ENCODE results near the gene PDCD1LG2.
"Not testable (repeated sequence)": the region's sequence is repeated elsewhere in the genome, so short reads cannot be mapped to it uniquely, and the experiment has no call there.

PDCD1LG2 gene

GRCh38 chr9:5510360-5510931 lies at the start of gene PDCD1LG2:
TSS of gene PDCD1LG2 (plus strand) at chr9:5510531. CDS start at chr9:5522547, 12,016 bp downstream.
- no peak for DNase-seq (ENCODE audit: extremely low spot score, insufficient read length, low read depth)
- peak; percentile 96 for FAIRE-seq

- not testable (repeated sequence) for FAIRE-seq; DNase-seq (ENCODE audit: extremely low spot score, insufficient read length, low read depth)
Measured at GRCh38 chr9:5464831-5465330, 45.5 kb upstream of the PDCD1LG2 start.

- DNase-seq (ENCODE audit: extremely low spot score, insufficient read length, low read depth): no peak
- FAIRE-seq: no peak
Measured at GRCh38 chr9:5466005-5466404, 44.3 kb upstream of the PDCD1LG2 start.

GRCh38 chr9:5466766-5467165 lies 43.6 kb upstream of the PDCD1LG2 start:
- FAIRE-seq: peak; percentile 36
- no peak for DNase-seq (ENCODE audit: extremely low spot score, insufficient read length, low read depth)

- no peak for FAIRE-seq
Measured at GRCh38 chr9:5468850-5469249, 41.5 kb upstream of the PDCD1LG2 start.

GRCh38 chr9:5470122-5470521 lies 40.2 kb upstream of the PDCD1LG2 start:
- no peak for DNase-seq (ENCODE audit: extremely low spot score, insufficient read length, low read depth)
- no peak for FAIRE-seq

More at GRCh38 chr9:5468850-5469249, 41.5 kb upstream of the PDCD1LG2 start:
- DNase-seq (ENCODE audit: extremely low spot score, insufficient read length, low read depth): no peak

GRCh38 chr9:5470816-5471215 lies 39.5 kb upstream of the PDCD1LG2 start:
- FAIRE-seq: no peak
- no peak for DNase-seq (ENCODE audit: extremely low spot score, insufficient read length, low read depth)

GRCh38 chr9:5475611-5476010 lies 34.7 kb upstream of the PDCD1LG2 start:
- DNase-seq (ENCODE audit: extremely low spot score, insufficient read length, low read depth); FAIRE-seq: not testable (repeated sequence)

GRCh38 chr9:5478206-5478605 lies 32.1 kb upstream of the PDCD1LG2 start:
- no peak for DNase-seq (ENCODE audit: extremely low spot score, insufficient read length, low read depth)

GRCh38 chr9:5479994-5480694 lies 30.2 kb upstream of the PDCD1LG2 start:
- no peak for DNase-seq (ENCODE audit: extremely low spot score, insufficient read length, low read depth)

More at GRCh38 chr9:5478206-5478605, 32.1 kb upstream of the PDCD1LG2 start:
- peak; percentile 92 for FAIRE-seq

GRCh38 chr9:5480919-5481318 lies 29.4 kb upstream of the PDCD1LG2 start:
- FAIRE-seq: no peak
- no peak for DNase-seq (ENCODE audit: extremely low spot score, insufficient read length, low read depth)

More at GRCh38 chr9:5479994-5480694, 30.2 kb upstream of the PDCD1LG2 start:
- FAIRE-seq: peak; percentile 76

GRCh38 chr9:5481322-5482040 lies 28.9 kb upstream of the PDCD1LG2 start:
- FAIRE-seq (no peak), DNase-seq (ENCODE audit: extremely low spot score, insufficient read length, low read depth) (no peak)

GRCh38 chr9:5482194-5482593 lies 28.1 kb upstream of the PDCD1LG2 start:
- DNase-seq (ENCODE audit: extremely low spot score, insufficient read length, low read depth) (no peak), FAIRE-seq (no peak)

GRCh38 chr9:5483306-5483705 lies 27.0 kb upstream of the PDCD1LG2 start:
- DNase-seq (ENCODE audit: extremely low spot score, insufficient read length, low read depth) (no peak), FAIRE-seq (no peak)

GRCh38 chr9:5485378-5486085 lies 24.8 kb upstream of the PDCD1LG2 start:
- FAIRE-seq: no peak
- no peak for DNase-seq (ENCODE audit: extremely low spot score, insufficient read length, low read depth)

GRCh38 chr9:5486988-5487387 lies 23.3 kb upstream of the PDCD1LG2 start:
- no peak for DNase-seq (ENCODE audit: extremely low spot score, insufficient read length, low read depth)
- FAIRE-seq: no peak

- FAIRE-seq: no peak
- DNase-seq (ENCODE audit: extremely low spot score, insufficient read length, low read depth): no peak
Measured at GRCh38 chr9:5488221-5489008, 21.9 kb upstream of the PDCD1LG2 start.

- DNase-seq (ENCODE audit: extremely low spot score, insufficient read length, low read depth): no peak
- no peak for FAIRE-seq
Measured at GRCh38 chr9:5489630-5490490, 20.5 kb upstream of the PDCD1LG2 start.

All from GM18507 (cell line).